Activated CD4-positive, alpha-beta T cell treated with anti-CD3 and anti-CD28 coated beads, Interleukin-2, Interleukin-6, amounts not matched to agents 100 ng/mL and 50 ng/mL, durations not matched to agents 16 hours and 8 hours (primary cell): ENCODE measurements around the gene APBB1.

Experiments
- DNase-seq: peaks from one replicate; pipeline ENCODE4 v3.0.0-alpha.2; 2020

Gene APBB1

GRCh38 chr11:6350043-6350442, 68.9 kb downstream of the APBB1 start:
- no peak for DNase-seq

GRCh38 chr11:6345366-6345765, 73.5 kb downstream of the APBB1 start:
- no peak for DNase-seq
